Upper lobe of right lung (tissue), 1 donor: Measurements from ENCODE around the gene OXA1L. TPM values are rescaled to one million over a fixed set of nuclear protein-coding genes. Genes with fewer than 3 reads are reported as not detected.
A peak's percentile ranks its signal among the peaks of the same experiment; 100 is the strongest.

Source experiments
- ATAC-seq: fragments of 200-7000 bp; cut with Tn5 transposase; one replicate; pipeline ENCODE4 v1.9.1; 2020; ENCODE audit warnings: mild to moderate bottlenecking, moderate library complexity
- DNase-seq: peaks from one replicate; pipeline ENCODE4 v3.0.0-alpha.2; 2020
- H3K27ac ChIP-seq: fragments of 200-600 bp; one replicate; pipeline ENCODE4 v1.8.0; 2022
- H3K27me3 ChIP-seq: fragments of 200-600 bp; one replicate; pipeline ENCODE4 v1.8.0; 2022; ENCODE audit warnings: mild to moderate bottlenecking
- H3K36me3 ChIP-seq: fragments of 200-600 bp; one replicate; pipeline ENCODE4 v1.8.0; 2022
- H3K4me1 ChIP-seq: fragments of 200-600 bp; one replicate; pipeline ENCODE4 v1.8.0; 2022
- H3K4me3 ChIP-seq: fragments of 200-600 bp; one replicate; pipeline ENCODE4 v1.8.0; 2022; ENCODE audit warnings: mild to moderate bottlenecking
- H3K9me3 ChIP-seq: fragments of 200-600 bp; one replicate; pipeline ENCODE4 v1.8.0; 2022
- CTCF ChIP-seq: fragments of 200-600 bp; IDR thresholded peaks from one replicate; pipeline ENCODE4 v1.8.0; 2022; ENCODE audit warnings: antibody characterized with exemption
- intact Hi-C: fragments of 100-400 bp; cut with DNase I; formaldehyde crosslinking; loops from one replicate; pipeline ENCODE4 v1.11.0; 2022
- total RNA-seq: library from RNA; stranded (reverse); fragmentation: NEBNext Ultra II Directional; extraction: Animal tissue kit (Norgen Biotek cat#: 25700); gene quantifications from one replicate; pipeline ENCODE4 v1.2.1, GENCODE V29; 2021
- donor health status: DM: no; HTN: yes; CAD: no; lungs with severe emphysema.

The OXA1L gene
- total RNA-seq, 1 donor from 2014 or later = 105 TPM

GRCh38 chr14:22814373-22814772 lies 47.9 kb downstream of the OXA1L start:
- Histone ChIP-seq H3K4me1 (peaks cover 20% of the 10 kb centered on the region), H3K27ac (peak overlapping the region; percentile 72), H3K36me3 (no peaks in the 10 kb centered on the region), H3K4me3 (peak overlapping the region; percentile 42), H3K9me3 (no peaks in the 10 kb centered on the region), H3K27me3 (no peaks in the 10 kb centered on the region)
- intact Hi-C loops = no loop called here
- no peak for ATAC-seq
- TF ChIP-seq CTCF = no peak
- no peak for DNase-seq

- no peaks in the 10 kb centered on the region for H3K27me3 ChIP-seq
- H3K36me3 ChIP-seq = no peaks in the 10 kb centered on the region
- TF ChIP-seq CTCF = no peak
- no peaks in the 10 kb centered on the region for H3K9me3 ChIP-seq
- peaks cover 28% of the 10 kb centered on the region for H3K4me1 ChIP-seq
- intact Hi-C loops = no loop called here
- DNase-seq (peak; percentile 44), ATAC-seq (peak; percentile 52)
- H3K4me3 ChIP-seq = peak within 1 kb of the TSS; percentile 42
- H3K27ac ChIP-seq = peak within 1 kb of the TSS; percentile 72
Observed at GRCh38 chr14:22814941-22815713, 48.6 kb downstream of the OXA1L start, which contains the start of gene SLC7A7. TSS of gene SLC7A7 (minus strand) at chr14:22815435. CDS start at chr14:22813398, 2,037 bp downstream.

GRCh38 chr14:22819151-22819988 lies 52.9 kb downstream of the OXA1L start:
- ATAC-seq (no peak), DNase-seq (peak; percentile 67)
- Histone ChIP-seq H3K4me1 (peaks cover 43% of the 10 kb centered on the region), H3K27ac (peak overlapping the region; percentile 85), H3K4me3 (peak overlapping the region; percentile 44), H3K36me3 (no peaks in the 10 kb centered on the region), H3K27me3 (no peaks in the 10 kb centered on the region), H3K9me3 (no peaks in the 10 kb centered on the region)
- TF ChIP-seq CTCF = no peak
- intact Hi-C loops = no loop called here

GRCh38 chr14:22820731-22821130 lies 54.2 kb downstream of the OXA1L start:
- ATAC-seq (no peak), DNase-seq (peak; percentile 7)
- TF ChIP-seq CTCF = no peak
- no peak overlapping the region for H3K4me3 ChIP-seq
- peaks cover 43% of the 10 kb centered on the region for H3K4me1 ChIP-seq
- no peaks in the 10 kb centered on the region for H3K9me3 ChIP-seq
- no peaks in the 10 kb centered on the region for H3K36me3 ChIP-seq
- peak overlapping the region; percentile 47 for H3K27ac ChIP-seq
- H3K27me3 ChIP-seq = no peaks in the 10 kb centered on the region
- intact Hi-C loops = loop anchor here (5.0 kb wide), 1 partner anchor 37 kb away; no protein-coding TSS in a partner anchor

- ATAC-seq (no peak), DNase-seq (peak; percentile 63)
- Histone ChIP-seq H3K4me1 (peaks cover 43% of the 10 kb centered on the region), H3K9me3 (no peaks in the 10 kb centered on the region), H3K4me3 (no peak overlapping the region), H3K27ac (peak overlapping the region; percentile 47), H3K36me3 (no peaks in the 10 kb centered on the region), H3K27me3 (no peaks in the 10 kb centered on the region)
- TF ChIP-seq CTCF = no peak
- intact Hi-C loops = loop anchor here (5.0 kb wide), 1 partner anchor 36 kb away; no protein-coding TSS in a partner anchor
Observed at GRCh38 chr14:22821193-22822015, 54.9 kb downstream of the OXA1L start.
